ENCODE data around the gene MAPT.
"Not testable (repeated sequence)": the region's sequence is repeated elsewhere in the genome, so short reads cannot be mapped to it uniquely, and the experiment has no call there.

The MAPT gene

DNA sequence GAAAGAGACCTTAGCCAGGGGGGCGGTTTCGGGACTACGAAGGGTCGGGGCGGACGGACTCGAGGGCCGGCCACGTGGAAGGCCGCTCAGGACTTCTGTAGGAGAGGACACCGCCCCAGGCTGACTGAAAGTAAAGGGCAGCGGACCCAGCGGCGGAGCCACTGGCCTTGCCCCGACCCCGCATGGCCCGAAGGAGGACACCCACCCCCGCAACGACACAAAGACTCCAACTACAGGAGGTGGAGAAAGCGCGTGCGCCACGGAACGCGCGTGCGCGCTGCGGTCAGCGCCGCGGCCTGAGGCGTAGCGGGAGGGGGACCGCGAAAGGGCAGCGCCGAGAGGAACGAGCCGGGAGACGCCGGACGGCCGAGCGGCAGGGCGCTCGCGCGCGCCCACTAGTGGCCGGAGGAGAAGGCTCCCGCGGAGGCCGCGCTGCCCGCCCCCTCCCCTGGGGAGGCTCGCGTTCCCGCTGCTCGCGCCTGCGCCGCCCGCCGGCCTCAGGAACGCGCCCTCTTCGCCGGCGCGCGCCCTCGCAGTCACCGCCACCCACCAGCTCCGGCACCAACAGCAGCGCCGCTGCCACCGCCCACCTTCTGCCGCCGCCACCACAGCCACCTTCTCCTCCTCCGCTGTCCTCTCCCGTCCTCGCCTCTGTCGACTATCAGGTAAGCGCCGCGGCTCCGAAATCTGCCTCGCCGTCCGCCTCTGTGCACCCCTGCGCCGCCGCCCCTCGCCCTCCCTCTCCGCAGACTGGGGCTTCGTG is at the start of gene MAPT:
Gene MAPT (plus strand): TSS at position 533 of the 763 bp plus-strand sequence. CDS start 67,784 bp downstream, outside the sequence.
- peak; percentile 87 to 90 for DNase-seq

DNA sequence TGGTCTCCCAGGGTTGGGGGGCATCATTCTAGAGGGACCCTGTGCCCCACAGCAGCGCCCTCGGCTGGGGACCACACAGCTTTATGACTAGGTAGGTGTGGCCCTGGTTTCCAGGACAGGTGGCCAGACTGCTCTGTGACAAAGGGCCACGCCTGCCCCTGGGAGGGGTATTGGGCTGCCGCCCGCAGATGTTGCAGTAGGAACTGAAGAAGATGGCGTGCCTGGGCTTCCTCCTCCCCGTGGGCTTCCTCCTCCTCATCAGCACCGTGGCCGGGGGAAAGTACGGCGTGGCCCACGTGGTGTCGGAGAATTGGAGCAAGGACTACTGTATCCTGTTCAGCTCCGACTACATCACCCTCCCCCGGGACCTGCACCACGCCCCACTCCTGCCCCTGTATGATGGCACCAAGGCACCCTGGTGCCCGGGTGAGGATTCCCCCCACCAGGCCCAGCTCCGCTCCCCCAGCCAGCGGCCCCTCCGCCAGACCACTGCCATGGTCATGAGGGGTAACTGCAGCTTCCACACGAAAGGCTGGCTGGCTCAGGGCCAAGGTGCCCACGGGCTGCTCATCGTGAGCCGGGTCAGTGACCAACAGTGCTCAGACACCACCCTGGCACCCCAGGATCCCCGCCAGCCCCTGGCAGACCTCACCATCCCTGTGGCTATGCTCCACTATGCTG is 49.5 kb upstream of the MAPT start, which contains the start of gene SPPL2C:
Gene SPPL2C (plus strand): TSS at position 187 of the 681 bp plus-strand sequence. CDS start 26 bp downstream, at position 213.
- no peak for DNase-seq

DNA sequence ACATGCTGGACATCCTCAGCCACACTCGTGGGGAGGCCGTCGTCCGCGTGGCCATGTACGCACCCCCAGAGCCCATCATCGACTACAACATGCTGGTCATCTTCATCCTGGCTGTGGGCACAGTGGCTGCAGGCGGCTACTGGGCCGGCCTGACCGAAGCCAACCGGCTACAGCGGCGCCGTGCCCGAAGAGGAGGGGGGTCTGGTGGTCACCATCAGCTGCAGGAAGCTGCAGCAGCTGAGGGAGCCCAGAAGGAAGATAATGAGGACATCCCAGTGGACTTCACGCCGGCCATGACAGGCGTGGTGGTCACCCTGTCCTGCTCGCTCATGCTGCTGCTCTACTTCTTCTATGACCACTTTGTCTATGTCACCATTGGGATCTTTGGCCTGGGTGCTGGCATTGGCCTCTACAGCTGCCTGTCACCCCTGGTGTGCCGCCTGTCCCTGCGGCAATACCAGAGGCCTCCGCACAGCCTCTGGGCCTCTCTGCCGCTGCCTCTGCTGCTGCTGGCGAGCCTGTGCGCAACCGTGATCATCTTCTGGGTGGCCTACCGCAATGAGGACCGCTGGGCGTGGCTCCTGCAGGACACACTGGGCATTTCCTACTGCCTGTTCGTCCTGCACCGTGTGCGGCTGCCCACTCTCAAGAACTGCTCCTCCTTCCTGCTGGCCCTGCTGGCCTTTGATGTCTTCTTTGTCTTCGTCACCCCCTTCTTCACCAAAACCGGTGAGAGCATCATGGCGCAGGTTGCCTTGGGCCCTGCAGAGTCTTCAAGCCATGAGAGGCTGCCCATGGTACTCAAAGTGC is 48.8 kb upstream of the MAPT start:
- DNase-seq = no peak

DNA sequence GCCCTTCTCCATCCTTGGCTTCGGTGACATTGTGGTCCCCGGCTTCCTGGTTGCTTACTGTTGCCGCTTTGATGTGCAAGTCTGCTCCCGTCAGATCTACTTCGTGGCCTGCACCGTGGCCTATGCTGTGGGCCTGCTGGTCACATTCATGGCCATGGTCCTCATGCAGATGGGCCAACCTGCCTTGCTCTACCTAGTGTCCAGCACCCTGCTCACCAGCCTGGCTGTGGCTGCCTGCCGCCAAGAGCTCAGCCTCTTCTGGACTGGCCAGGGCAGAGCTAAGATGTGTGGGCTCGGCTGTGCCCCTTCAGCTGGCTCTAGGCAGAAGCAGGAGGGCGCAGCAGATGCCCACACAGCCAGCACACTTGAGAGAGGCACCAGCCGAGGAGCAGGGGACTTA is 48.1 kb upstream of the MAPT start:
- no peak for DNase-seq

DNA sequence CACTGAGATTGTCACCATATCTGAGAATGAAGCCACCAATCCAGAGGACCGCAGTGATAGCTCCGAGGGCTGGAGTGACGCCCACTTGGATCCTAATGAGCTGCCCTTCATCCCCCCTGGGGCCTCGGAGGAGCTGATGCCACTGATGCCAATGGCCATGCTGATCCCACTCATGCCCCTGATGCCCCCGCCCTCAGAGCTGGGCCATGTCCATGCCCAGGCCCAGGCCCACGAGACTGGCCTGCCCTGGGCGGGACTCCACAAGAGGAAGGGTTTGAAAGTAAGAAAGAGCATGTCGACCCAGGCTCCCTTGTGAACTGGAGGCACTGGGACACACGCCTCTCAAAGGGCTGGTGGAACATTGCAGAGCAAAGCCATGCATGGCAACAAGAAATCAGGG is 47.7 kb upstream of the MAPT start:
- no peak for DNase-seq

DNA sequence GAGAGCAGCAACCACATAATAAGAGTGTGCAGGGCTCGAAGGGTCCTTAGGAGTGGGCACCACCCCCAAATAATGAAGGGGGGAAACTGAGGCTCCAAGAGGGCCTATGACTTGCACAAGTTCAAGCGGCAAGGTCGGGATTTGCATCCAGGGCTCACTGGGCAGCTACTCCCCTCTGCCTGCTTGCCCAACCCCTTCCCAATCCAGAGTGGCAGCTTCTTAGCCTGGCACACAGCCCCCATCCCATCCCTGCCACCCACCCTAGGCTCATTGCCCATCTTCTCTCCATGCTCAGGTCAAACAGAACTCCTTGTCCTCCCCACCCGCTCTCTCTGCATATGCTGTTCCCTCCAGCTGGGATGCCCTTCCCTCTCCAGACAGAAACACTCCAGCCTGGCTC is 47.3 kb upstream of the MAPT start:
- no peak for DNase-seq

DNA sequence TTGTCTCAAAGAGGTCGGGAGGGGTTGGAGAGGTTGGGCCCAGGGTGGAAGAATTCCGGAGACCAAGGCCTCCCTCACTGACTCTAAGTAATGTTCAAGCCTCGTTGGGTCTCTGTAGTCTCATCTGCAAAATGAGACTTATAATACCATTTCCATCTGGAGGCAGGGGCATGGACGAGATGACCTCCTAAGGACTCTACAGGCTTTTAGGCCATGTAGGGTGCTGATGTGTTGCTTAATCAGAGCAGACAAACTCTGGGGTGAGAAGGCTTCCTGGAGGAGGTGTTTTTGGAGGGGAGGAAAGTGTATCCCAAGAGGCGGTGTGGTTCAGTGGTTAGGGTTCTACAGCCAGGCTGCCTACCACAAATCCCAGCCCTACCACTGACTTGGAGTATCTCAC is 46.6 kb upstream of the MAPT start:
- no peak for DNase-seq

DNA sequence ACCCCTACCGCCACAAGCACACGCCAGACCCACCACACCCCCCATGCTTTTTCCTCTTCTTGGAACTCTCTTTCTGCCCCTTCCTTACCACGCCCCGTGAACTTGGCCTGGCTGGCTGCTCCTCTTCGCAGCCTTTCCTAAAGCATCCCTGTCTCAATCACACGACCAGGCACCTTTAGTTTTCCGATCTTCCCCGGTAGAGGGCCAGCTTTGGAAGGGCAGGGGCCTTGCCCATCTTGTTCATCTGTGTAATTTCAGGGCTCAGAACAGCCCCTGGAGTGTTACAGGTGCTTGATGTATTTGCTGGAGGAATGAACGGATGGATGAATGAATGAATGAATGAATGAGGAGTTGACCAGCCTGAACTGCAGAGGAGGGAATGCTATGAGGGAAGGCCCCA is 45.9 kb upstream of the MAPT start:
- DNase-seq = no peak

DNA sequence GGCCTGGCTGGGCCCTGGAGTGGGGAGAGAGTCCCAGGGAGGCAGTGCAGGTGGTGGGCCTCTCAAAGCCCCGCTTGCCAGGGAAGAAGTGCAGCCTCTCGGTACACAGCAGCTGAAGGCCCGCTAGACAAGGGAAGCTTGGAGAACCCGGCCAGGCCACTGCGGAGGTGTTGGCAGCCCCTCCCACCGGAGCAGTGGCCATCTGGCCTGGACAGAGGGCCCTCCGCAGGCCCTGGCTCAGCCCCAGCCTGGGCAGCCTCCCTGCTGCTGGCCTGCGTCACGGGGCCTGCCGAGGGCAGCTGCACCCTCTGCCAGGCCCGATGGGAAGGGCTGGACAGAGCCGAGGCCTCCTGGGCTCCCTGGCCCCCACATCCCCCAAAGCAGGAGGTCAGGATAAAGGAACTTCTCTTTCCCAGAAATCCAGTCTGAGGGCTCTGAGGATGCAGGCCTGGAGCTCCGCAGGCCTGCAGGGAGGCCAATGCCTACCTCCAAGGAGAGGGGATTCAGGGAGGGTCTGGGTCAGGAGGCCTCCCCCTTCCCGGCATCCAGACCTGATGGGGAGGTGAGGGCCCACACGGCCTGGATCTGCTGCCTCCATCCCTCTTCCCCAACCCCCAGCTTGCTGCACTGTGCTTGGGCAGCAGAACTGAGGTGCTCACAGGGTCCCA is 45.4 kb upstream of the MAPT start:
- no peak for DNase-seq

DNA sequence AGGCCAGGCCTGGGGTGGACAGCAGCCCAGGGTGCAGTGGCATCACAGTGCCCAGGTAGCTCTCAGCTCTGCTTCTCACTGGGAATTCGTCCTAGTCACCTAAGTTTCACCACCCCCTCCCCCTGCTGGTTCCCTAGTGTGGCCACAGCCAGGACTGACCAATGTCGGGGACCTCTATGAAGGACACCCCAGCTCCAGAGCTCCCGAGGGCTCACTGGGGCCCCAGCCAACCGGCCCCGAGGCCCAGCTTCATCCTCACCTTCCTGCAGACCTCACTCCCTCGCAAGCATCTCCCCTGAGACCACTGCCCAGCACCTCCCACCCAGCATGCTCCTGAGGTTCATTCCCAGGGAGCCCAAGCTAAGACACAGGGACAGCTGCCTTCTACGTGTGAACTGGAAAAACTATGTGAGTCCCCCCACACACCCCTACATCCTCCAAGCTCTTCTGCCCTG is 44.8 kb upstream of the MAPT start:
- no peak for DNase-seq

DNA sequence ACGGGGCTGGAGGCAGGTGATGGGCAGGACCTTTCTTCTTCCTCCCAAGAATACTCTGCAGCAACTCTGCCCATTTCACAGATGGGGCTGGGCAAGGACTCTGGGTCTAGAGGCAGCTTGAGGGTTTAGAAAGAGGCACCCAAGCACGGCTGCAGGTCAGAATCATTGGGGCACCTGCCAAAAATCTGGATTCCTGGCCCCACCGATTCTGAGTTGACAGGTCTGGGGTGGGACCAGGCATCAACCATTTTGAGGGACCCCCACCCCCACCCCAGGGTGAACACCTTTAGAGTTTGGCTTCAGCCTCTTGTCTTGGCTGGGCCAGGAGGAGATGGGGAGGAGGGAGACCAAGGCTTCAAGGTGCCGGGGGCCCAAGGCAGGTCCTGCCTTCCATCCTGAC is 44.3 kb upstream of the MAPT start:
- DNase-seq = no peak

DNA sequence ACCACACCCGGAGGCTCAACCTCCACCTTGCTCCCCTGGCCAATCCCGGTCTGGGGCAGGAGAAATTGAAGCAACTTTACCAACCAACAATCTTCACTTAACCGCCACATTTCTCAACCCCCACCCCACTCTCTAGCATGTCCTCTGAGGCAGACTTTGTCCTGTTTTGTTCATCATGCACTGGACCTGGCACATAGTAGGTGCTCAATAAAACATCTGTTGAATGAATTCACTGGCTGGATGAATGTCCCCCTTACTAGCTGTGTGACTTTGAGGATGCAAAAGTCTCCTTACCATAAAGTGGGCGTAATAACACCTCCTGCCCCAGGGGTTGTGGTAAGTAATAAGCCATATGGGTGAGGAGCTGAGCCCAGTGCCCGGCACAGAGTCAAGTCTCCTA is 43.9 kb upstream of the MAPT start:
- DNase-seq = no peak

DNA sequence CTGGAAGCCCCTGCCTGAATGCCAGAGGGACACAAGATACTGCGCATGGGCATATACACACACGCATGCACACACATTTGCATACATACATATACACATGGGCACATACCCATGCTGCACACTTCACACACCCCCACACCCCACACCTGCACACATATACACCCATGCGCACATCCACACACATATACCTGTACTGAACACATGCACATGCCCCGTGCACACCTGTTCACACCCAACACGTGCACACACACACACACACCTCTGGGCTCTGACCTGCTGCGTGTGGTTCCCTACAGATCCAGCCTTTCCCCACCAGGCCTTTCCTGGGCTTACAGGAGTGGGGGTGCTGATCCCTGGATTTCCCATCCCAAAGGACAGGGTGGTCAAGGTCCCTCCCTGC is 43.3 kb upstream of the MAPT start:
- no peak for DNase-seq

DNA sequence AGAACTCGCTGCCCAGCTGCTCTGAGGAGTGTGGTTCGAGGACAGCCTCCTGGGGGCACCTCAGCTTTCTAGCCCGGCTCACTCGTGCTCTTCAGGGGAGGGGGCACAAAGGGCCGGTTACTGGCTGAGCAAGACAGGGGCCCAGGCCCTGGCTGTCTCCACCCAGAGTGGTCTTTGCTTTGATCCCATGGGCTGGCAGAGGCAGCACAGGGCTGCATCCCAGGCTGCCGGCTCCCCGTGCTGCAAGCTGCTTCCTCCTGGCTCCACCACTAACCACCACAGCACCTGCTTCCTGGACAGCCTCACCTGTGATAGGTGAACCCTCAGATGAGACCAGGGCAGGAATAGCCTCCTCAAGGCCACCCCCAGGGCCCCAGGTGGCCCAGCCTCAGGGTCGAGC is 42.9 kb upstream of the MAPT start:
- no peak for DNase-seq

DNA sequence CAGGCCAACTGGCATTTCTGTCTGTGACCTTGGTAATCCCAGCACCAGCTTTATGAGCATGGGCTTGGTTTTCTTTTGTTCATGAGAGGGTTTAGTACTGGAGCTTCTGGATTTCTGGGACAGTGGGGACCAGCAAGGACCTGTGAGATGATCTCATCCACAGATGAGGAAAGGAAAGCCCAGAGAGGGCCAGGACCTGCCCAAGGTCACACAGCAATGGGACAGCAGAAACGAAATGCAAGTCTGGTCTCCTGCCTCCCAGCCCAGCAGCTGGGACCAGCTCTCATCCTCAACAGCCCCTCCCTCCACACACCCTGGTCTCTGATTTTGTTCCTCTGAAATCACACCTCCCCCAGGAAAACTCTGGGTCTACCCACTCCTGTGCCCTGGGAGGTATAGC is 42.5 kb upstream of the MAPT start:
- no peak for DNase-seq

DNA sequence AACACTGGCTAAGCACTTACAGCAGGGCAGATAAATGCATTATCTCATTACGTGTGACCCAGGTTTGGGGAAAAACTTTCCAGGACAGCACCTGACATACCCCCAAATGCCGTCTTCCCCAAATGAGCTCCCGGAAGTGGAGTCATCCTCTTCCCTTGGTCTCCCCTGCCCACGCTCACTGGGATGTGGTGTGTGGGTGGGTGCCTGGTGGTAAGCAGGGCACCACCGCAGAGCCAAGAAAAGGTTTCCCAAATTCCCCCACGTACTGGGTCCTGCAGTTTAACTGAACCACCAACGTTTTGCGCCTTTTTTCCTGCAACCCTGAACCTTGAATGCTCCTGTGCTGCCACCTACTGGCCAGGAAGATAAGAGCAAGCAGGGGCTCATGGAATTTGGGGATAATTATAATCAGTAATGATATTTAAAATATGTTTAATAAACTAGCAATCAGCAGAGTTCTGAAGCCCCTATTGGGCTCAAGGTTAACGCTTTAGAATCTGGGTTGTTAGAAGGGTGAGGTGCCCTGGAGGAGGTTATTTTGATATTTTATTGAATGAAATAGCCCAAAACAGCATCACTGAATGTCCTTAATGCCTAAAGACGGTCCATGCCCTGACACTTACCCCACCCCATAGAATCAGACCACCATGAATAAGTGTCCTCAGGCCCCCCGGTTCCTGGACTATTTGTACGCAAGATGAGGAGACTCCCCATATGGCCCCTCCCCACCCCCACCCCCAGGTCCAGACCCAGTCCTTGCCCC is 41.6 kb upstream of the MAPT start:
- peak; percentile 60 to 70 for DNase-seq

DNA sequence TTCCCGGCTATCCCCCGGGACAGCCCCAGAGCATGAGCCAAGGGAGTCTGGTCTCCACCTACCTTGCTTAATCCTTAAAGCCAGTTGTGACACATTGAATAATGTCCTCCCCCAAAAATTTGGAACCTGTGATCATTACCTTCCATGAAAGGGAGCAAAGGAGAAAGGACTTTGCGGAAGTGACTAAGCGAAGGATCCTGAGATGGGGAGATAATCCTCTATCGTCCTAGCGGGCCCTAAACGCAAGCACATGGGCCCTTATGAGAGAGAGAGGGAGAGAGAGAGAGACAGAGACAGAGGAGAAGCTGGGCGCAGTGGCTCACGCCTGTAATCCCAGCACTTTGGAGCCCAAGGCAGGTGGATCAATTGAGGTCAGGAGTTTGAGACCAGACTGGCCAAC is 40.1 kb upstream of the MAPT start:
- no peak for DNase-seq

DNA sequence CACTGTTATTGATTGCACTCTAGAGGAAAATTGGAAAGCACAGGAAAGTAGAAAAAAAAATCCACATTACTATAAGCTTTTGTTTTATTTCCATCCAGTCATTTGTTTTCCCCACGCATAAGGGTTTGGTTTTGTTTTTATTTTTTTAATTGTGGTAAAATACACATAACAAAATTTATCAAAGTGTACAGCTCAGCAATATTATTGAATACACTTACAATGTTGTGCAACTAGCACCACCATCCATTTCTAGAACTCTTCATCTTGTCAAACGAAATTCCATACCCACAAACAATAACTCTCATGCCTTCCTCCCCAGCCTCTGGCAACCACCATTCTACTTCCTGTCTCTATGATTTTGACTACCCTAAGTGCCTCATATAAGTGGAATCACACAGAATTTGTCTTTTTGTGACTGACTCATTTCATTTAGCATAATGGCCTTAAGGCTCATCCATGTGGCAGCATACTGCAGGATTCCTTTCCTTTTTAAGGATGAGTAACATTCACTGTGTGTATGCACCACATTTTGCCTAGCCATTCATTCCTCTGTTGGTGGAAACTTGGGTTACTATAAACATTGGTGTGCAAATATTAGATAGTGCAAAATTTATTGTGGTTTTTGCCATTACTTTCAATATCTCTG is 38.5 kb upstream of the MAPT start:
- DNase-seq = no peak

DNA sequence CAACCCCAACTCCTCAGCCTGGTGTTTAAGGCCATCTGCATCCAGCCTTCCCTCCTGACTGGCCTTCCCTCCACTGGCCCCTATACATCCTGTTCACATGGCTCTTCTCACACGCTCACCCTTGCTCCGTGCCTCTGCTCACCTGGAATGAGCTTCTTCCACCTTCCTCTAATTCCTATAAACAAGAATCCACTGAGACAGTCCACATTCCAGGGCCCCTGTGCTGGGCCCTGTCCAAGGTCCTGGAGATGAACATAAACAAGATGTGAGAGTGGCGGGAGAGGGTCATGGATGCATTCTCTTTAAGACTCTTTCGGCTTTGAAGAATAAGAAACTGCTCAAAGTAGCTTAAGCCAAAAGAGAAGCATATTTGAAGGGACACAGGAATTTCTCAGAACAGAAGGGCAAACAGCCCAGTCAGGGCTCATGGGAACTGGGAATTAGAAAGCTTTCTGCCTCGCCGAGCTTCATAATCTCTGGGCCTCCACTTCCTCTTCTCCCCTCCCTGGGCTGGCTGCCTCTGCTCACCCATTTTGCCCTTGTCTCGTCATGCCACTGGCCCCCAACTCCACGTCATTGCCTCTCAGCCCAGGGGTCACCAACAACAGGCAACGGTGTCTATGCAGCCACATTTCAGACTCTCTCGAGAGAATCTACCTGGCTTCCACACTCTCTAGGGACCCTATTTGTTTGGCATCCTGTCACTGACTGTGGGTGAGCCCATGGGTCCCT is 36.2 kb upstream of the MAPT start:
- DNase-seq = peak in 1 of 2 experiments; percentile 7

DNA sequence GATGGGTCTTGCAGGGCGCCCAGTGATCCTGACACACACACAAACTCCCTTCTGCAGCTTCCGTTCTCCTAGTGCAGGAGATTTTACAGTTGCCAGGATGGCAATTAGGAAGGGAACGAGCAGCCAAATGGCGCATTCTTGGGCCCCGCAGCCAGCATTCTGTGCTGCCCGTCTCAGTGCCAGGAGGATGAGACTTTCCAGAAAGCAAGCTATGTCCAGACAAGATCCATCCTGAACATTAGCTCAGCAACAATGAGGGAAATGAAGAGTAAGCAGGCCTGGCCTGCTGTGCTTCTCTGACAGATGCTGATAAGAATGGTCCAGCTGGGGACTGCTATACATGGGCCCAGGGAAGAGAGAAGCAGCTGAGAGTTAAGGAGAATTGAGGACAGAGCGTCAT is 33.2 kb upstream of the MAPT start:
- DNase-seq = no peak

DNA sequence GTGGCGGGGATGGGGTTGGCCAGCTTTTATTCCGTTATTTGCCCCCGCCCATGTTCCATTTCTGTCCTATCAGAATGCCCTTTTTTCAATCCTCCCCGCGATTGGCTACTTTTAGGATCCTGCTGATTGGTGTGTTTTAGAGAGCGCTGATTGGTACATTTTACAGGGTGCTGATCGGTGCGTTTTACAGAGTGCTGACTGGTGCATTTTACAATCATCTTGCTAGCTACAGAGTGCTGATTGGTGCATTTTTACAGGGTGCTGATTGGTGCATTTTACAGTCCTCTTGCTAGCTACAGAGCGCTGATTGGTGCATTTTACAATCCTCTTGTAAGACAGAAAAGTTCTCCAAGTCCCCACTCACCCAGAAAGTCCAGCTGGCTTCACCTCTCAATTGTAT is 32.2 kb upstream of the MAPT start:
- DNase-seq = not testable (repeated sequence)
